Measurements from ENCODE around the gene TRMT61A. TPM values are rescaled to one million over a fixed set of nuclear protein-coding genes. Genes with fewer than 3 reads are reported as not detected.

TRMT61A gene
- total RNA-seq, 1 donor from 2014 or later, result 13.5 TPM

DNA sequence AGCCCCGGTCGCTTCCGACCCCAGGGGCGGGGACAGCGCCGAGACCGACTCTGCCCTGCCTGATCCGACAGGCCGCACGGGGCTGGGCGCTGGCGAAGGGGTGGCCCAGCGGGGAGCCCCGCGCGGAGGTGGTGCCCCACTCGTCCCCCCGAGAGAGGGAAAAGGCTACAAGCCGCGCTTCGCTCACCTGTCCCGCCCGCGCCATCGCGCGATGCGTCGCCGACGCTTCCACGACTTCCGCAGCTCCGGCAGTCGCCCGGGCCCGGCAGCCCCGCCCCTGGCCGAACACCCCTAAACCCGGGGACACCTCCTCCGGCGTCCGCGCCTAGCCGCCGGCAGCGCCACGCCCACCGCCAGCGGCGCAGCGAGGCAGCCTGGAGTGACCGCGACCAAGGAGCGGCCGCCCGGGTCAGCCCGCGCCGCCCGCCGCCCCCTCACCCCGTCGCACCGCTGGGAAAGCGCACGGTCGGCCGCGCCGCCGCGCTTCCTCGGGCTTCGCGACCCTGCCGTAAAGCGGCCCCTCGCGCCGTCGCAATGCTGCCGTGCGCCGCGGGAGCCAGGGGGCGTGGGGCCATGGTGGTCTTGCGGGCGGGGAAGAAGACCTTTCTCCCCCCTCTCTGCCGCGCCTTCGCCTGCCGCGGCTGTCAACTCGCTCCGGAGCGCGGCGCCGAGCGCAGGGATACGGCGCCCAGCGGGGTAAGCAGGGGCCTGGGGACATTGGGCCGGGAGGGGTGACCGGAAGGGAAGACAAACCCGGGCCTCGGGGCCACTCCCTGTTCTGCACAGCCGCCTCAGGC is 33.6 kb downstream of the TRMT61A start, which contains the start of the genes BAG5 and COA8:
Gene BAG5, minus strand, starts transcription at position 229 of the 797 bp plus-strand sequence. CDS start 1,493 bp downstream, outside the sequence.
Gene COA8, plus strand, starts transcription at position 532 of the 797 bp plus-strand sequence. Its CDS starts 42 bp downstream, at position 574.
- DNase-seq (ENCODE audit: low spot score), result peak; percentile 83

DNA sequence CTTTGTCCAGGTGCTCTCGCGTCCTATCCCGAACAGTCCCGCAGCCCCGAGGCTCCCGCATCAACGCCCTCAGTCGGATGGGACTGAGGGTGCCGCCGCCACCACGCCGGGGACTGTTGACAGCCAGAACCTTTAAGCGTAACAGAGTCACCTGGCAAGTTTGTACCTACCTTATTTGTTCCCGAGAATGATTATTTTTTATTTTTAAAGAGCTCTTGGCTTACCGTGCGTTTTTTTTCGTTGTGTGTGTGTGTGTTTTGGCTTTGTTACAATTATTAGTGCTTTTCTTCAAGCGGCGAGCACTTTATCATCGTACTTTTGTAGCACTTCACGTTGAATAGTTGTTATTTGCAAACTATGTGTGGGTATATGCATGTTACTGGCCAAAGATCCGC is 34.2 kb downstream of the TRMT61A start:
- DNase-seq (ENCODE audit: low spot score), result no peak

DNA sequence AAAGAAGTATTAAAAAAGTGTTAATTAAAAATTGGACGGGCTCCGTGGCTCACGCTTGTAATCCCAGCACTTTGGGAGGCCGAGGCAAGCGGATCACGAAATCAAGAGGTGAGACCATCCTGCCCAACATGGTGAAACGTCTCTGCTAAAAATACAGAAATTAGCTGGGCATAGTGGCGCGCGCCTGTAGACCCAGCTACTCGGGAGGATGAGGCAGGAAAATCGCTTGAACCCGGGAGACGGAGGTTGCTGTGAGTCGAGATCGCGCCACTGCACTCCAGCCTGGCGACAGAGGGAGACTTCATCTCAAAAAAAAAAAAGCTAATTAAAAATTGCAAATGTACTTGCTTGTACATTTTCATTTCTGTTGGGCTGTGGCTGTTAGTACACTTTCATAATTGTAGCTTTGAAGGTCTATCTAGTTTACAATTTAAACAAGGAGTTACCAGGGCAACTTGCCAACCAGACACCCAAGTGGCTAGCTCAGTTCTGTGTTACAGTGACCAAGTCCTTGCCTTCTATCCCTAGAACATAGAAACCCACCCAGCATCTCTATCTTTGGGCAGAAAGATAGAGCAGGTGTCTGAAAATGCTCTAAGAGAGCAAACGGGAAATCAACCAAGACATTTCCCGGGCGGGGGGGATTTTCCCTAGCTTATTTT is 35.0 kb downstream of the TRMT61A start:
- no peak for DNase-seq (ENCODE audit: low spot score)

DNA sequence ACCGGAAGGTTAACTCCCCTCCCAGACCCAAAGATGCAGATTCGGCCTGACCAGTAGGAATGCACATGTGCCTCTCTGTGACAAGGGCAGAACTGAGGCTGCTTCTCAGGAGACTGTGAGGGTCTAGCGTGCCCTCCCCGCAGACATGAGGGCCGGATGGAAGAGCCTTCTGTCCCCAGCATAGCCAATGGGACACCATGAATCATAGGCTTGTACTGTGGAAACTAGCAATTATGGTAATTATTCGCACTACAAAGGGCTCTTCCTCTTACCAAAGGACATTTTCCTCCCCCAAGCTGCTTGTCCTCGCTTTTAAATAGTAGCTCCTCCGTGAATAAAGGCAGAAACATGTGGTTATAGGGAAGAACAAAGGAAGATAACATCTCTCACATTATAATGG is 40.0 kb downstream of the TRMT61A start:
- DNase-seq (ENCODE audit: low spot score), result no peak

DNA sequence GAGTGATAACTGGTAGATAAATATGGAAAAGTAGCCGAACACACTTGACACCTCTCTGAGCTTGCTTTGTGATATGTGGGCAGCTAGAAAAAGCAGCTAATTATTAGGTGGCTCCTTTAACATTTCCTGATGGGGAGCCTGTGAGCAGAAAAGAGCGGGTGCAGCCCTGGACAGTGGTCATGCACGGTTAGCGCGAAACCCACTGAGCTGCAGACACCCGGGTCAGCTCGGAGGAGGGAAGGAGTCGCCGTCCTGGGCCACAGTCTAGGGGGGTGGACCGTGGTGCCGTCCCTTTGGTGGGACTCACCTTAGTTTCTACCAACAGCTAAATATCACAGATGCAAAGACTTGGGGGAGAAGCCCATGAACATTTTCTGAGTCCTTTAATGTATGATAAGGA is 40.4 kb downstream of the TRMT61A start:
- no peak for DNase-seq (ENCODE audit: low spot score)

DNA sequence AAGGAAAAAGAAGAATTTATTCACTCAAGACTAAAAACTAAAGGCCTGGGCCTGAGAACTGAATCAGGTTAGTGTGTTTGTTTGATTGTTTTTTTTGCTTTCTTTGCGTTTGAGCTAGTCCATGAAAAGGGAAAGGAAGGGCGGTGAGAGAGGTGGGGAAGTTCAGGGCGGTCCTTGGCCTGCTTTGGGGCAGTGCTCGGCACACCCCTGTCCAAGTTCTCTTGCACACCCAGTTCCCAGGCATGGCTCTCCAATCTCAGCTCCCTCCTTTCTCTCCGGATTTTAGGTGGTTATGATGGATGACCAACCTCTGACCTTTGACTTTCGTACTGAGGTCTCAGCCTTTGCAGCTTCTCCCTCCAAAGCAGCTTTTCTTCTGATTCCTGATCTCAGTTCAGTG is 45.1 kb downstream of the TRMT61A start:
- DNase-seq (ENCODE audit: low spot score), result no peak

DNA sequence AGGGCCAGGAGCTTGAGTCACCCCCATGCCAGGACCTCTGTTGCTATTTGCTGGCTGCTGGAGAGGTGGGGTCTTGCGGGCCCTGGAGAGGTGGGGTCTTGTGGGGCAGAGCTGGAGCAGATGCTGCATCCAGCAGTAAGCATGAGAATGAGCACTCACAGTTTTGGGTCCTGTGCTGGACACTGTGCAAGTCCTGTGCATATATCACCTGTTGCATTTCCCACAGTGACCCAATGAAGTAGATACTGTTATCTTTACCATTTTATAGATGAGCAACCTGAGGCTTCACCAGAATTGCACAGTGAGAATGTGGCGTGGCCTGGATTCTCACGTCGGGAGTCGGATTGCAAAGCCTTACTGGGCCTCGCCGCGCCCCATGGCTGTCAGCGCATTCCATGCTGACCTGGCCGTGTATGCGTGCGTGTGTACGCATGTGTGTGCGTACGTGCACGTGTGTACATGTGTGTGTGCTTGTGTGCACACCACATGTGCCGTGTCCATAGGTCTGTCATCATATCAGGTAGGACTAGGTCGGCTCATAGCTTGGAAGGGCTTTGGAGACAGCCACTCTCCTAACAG is 45.8 kb downstream of the TRMT61A start:
- DNase-seq (ENCODE audit: low spot score), result no peak

DNA sequence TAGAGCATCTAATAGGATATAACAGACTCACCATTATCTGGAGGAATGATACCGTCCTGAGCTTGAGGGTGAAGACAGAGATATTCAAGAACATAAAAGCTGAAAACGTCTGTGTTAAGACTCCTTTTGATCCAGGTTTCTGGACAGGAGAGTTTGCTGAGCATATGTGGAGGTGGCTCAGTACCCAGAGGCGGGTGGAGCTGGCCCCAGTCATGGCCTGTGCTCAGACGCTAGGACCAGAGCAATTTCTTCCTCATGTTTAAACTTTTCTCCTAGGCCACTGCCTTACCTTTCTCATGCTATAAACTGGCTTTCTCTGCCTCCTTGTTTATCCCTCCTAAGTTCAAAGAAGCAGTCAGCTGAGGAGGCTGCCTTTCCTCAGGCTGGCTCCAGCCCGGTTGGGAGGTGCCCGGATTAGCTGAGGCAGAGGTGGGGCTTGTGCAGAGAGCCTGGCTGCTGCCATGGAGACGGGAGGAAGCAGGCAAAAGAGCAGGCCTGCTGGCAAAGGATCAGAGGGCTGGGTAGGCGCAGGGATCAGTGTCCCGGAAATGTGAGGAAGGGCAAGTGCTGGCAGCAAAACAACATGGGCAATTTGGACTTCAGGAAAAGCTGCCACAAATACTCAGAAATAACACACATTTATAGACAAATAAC is 47.5 kb downstream of the TRMT61A start:
- DNase-seq (ENCODE audit: low spot score), result peak; percentile 94

DNA sequence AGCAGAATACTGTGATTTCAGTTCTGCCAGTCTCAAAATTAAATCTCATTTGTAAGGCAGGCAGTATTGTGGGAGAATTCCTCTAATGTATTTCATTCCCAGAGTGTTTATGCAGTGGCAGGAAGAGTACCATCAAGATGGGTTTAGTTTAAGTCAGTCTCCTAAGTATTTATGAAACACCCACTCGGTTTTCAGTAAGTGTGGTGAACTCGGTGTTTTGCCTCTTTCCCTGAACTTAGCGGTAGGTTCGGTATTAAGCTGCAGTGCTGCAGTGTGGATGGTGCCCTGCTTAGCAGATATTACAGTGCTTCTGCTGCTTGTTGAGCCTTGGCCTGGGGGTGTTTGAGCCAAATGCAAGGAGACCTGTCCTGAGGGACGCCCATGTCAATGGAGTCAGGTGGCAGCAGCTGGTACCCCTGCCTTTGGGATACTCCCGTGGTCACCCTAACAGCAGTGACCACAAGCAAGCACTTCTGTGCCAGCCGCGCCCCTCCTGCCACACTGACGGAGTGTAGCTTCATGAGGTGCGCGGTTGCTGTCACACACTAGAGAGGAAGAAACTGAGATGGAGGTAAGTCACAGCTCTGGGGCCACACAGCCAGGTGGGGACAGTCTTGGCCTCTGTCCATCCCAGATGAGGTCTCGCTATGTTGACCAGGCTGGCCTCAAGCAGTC is 49.5 kb downstream of the TRMT61A start:
- DNase-seq (ENCODE audit: low spot score), result no peak

DNA sequence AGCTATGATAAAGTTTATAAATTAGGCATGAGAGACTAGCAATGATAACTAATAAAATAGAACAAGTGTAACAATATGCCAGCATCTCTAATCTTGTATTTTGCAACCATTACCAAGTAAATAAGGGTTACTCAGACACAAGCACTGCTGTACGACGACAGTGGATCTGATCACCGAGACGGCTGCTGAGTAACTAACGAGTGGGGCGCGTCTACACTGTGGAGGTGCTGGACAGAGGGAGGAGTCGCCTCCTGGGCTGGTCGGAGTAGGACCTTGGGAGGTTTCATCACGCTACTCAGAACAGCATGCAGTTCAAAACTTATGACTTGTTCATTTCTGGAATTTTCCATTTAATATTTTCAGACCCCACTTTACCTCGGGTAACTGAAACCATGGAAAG is 52.2 kb downstream of the TRMT61A start:
- DNase-seq (ENCODE audit: low spot score), result no peak

DNA sequence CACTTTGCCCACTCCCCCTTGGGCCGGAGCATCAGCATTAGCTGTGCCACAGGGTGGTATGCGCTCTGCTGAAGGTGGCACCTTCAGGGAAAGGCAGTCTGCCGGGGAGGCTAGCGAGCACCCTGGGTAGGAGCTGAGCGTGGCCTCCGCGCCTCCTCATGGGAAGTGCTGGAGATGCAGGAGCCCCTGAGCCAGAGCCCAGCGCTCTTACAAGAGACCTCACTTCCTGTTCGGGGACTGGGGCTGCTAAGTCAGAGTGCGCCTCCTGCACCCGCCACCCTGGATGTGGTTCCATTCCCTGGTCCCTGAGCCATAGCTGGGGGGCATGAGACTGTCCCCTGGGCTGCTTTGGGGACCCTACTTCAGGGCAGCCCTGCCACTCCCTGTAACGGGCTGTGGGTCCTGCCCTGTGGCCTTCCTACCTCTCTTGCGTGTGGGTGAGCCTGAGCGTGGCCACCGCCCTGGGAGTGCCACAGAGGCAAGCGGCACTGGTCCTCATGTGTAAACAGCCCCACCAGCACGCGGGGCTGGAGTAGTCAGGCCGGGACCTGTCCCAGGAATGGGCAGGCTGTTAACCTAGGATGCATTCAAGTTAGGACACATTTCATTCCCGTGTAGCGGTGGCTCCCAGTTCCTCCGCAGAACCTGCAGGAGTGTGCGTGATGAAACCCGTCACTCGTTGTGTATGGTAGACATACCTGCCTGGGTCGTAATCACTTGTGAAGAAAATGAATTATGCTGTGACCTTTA is 53.1 kb downstream of the TRMT61A start:
- no peak for DNase-seq (ENCODE audit: low spot score)

DNA sequence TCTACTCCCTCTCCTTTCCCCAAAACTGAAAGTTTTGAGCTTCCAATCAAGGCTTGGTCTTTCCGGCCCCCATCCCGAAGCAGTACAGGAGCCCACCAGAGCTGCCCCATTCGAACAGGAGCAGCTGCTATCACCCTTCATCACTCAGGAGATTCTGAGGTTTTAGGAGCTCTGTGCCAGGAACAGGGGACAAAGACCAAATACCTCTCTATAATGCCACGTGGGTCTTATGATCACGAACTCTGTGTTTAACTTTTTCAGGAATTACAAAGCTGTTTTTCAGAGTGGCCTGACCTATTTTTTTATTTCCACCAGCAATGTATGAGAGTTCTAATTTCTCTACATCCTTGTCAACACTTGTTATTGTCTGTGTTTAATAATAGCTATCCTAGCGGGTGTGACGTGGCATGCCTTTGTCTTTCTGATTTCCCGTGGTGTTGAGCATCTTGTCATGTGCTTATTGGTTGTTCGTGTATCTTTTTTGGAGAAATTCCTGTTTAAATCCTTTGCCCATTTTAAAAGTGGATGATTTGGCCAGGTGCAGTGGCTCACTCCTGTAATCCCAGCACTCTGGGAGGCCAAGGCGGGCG is 55.4 kb downstream of the TRMT61A start:
- no peak for DNase-seq (ENCODE audit: low spot score)

Other genes starting within 250 kb of the TRMT61A start
- gene EIF5, start 195.0 kb upstream of the TRMT61A start, total RNA-seq, result 265 TPM
- 72.3 TPM for gene MARK3, start 143.8 kb upstream of the TRMT61A start, total RNA-seq
- gene CKB, start 6.4 kb upstream of the TRMT61A start, total RNA-seq, result 424 TPM
- 24.2 TPM for gene BAG5, start 33.5 kb downstream of the TRMT61A start, total RNA-seq
- 33.7 TPM for gene COA8, start 33.8 kb downstream of the TRMT61A start, total RNA-seq
- 171 TPM for gene KLC1, start 100.0 kb downstream of the TRMT61A start, total RNA-seq
- gene XRCC3, start 186.3 kb downstream of the TRMT61A start, total RNA-seq, result 8.5 TPM
- gene ZFYVE21, start 186.6 kb downstream of the TRMT61A start, total RNA-seq, result 94.0 TPM

Measured in mucosa of gallbladder (tissue), 1 donor.